NAMALWA (cell line): ENCODE results near the gene PITPNC1.
"Not testable (repeated sequence)": the region's sequence is repeated elsewhere in the genome, so short reads cannot be mapped to it uniquely, and the experiment has no call there.

Source experiments
- DNase-seq: peaks from one replicate; pipeline ENCODE4 v3.0.0-alpha.2; 2015; ENCODE audit warnings: low spot score

The PITPNC1 gene

GRCh38 chr17:67624886-67625656 lies 248.0 kb downstream of the PITPNC1 start:
- DNase-seq = no peak

DNA sequence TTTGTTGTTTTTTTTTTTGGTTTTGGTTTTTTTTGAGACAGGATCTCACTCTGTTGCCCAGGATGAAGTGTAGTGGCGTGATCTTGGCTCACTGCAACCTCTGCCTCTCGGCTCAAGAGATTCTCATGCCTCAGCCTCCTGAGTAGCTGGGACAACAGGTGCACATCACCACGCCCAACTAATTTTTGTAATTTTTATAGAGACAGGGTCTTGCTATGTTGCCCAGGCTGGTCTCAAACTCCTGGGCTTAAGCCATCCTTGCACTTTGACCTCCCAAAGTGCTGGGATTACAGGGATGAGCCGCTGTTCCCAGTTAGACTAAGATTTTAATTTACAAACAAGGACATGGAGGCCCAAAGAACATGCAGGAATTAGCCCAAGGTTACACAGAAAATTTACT lies 248.9 kb downstream of the PITPNC1 start:
- no peak for DNase-seq

- DNase-seq = peak; percentile 57
These were observed 251.5 kb downstream of the PITPNC1 start for GRCh38 chr17:67628580-67629013.

GRCh38 chr17:67629971-67630320 lies 252.9 kb downstream of the PITPNC1 start:
- peak; percentile 60 for DNase-seq

DNA sequence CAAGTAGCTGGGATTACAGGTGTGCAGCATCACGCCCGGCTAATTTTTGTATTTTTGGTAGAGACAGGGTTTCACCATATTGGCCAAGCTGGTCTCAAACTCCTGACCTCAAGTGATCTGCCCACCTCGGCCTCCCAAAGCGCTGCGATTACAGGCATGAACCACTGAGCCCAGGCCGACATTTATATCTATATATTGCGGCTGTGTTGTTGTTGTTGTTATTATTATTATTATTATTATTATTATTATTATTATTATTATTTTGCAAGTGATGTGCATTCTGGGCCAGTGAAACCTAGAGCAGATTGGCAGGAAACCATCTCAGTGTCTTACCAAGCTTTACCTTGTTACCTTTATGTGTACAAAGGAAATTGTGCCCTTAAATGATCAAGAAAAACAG lies 253.8 kb downstream of the PITPNC1 start:
- not testable (repeated sequence) for DNase-seq

- DNase-seq = no peak
These were observed 255.1 kb downstream of the PITPNC1 start for GRCh38 chr17:67632141-67632540.

DNA sequence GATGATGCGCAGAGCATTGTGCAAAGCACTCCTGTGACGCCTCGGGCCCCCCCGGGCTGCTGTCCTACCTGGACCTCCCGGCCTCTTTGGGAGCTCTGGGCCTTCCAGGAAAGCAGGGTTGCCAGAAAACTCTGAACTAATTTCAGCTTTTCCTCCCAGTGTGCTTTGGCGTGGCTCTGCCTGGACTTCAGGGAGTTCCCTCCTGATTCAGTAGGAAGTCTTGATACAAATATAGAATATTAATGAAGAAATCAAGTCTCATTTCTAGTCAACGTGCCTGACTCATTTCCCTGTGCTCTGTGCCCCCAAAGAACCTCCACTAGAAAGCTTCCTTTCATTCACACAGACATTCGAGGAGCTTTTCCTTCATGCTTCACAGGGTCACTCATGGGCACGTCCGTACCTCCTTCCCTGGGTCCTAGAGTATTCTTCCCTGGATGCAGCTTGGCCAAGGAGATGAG lies 256.7 kb downstream of the PITPNC1 start:
- DNase-seq = no peak

GRCh38 chr17:67635681-67636080 lies 258.6 kb downstream of the PITPNC1 start:
- DNase-seq = no peak

GRCh38 chr17:67636312-67636711 lies 259.2 kb downstream of the PITPNC1 start:
- no peak for DNase-seq

DNA sequence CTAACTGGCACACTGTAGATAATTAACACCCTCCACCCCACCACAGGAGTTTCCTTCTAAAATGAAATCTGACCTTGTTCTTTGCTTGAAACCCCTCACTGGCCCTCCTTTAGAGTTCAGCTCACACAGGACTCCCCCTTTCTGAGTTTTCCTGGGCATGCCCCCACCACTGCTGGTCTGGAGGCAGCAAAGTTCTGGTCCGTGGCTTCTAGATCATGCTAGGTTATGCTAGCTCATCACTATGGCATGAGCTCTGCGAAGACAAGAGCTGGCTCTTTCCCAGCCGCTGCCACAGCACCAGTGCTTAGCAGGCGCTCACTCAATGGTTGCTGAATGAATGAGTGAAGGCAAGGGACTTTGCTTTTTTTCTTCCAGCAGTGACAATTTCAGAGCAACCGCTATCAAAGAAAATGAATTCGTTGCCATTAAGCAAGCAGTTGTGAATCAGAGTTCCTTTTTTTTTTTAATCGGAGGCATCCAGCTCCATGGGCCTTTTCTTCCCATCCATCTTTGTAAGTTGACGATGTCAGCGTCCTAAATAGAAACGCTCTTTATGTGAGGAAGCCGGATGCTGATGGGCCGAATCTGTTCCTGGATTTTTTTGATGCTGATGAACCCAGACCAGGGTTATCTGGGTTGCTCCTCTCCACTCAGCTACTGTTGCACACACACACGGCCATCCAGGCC lies 259.9 kb downstream of the PITPNC1 start:
- no peak for DNase-seq

- no peak for DNase-seq
These were observed 261.0 kb downstream of the PITPNC1 start for GRCh38 chr17:67637901-67638641.

- DNase-seq = no peak
These were observed 261.8 kb downstream of the PITPNC1 start for GRCh38 chr17:67638871-67639270.

DNA sequence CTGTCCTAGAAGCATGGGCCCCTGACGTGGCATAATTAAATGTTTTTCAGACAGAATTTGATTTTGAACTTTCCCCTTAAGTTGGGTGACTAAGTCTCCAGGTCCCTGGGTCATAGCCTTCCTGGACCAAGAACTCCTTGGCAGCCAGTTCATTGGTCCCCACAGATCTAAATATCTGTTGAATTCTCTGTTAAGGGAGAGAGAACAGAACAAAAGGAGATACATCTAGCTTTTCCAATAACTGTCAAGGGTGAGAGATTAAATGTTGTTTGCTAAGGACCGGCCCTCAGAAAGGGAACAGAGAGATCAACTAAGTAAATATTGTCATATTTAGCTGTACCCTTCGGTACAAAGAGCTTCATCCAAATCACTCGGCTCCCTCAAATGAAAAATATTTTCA lies 262.5 kb downstream of the PITPNC1 start:
- DNase-seq = no peak

- no peak for DNase-seq
These were observed 262.9 kb downstream of the PITPNC1 start for GRCh38 chr17:67639979-67640378.

GRCh38 chr17:67642488-67642887 lies 265.4 kb downstream of the PITPNC1 start:
- DNase-seq = no peak

DNA sequence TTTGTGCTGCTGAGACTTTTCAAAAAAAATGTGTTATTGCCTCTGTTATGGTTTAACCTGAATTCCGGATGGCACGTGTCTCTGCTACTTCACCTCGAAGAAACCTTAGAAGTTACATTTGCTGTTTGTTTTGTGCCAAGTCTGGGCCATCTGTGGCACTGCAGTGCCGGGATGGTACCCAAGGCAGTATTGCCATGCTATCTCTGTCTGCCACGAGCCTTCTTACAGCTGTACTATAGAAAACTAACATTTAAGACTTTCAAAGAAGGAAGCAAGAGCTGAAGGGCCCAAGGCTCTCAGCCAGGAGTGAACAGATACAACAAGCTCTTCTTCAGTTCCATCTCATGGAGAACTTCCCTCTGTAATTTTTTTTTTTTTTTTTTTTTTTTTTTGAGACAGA lies 267.0 kb downstream of the PITPNC1 start:
- no peak for DNase-seq

GRCh38 chr17:67645195-67645594 lies 268.1 kb downstream of the PITPNC1 start:
- DNase-seq = not testable (repeated sequence)

DNA sequence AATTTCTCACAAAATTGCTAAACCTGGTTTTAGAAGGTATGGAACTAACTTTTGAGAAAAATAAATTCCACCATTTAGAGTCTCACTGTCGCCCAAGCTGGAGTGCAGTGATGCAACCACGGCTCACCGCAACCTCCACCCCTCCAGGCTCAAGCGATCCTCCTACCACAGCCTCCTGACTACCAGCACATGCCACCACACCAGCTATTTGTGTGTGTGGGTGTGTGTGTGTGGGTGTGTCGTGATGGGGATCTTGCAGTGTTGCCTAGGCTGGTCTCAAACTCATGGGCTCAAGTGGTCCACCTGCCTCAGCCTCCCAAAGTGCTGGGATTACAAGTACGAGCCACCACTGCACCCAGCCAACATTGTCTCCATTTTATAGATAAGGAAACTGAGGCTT lies 269.4 kb downstream of the PITPNC1 start:
- DNase-seq = no peak

- peak; percentile 29 for DNase-seq
These were observed 270.4 kb downstream of the PITPNC1 start for GRCh38 chr17:67647482-67647881.

GRCh38 chr17:67648032-67648905 lies 271.2 kb downstream of the PITPNC1 start:
- DNase-seq = no peak

GRCh38 chr17:67648906-67649295 lies 271.8 kb downstream of the PITPNC1 start:
- DNase-seq = not testable (repeated sequence)

DNA sequence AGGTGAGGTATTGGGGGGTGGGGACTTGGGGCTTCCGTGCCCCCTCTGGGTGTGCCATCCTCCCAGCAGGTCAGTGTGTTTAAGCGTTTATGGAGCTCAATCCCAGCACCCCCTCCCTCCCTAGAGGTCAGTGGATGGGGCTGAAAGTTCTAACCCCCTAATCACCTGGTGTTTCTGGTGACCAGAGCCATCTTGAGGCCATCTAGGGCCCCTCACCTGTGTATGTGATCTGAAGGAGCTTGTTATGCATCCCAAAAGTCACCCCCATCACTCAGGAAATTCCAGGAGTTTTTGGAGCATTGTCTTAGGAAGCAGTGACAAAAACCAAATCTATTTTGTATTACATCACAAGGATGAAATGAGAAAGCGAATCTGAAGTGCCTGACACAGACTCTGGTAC lies 272.8 kb downstream of the PITPNC1 start:
- no peak for DNase-seq
